ENCODE results near the gene RBM20. TPM values are rescaled to one million over a fixed set of nuclear protein-coding genes. Genes with fewer than 3 reads are reported as not detected.
"Not testable (repeated sequence)": the region's sequence is repeated elsewhere in the genome, so short reads cannot be mapped to it uniquely, and the experiment has no call there.

The RBM20 gene
- polyA plus RNA-seq, 1 donor = 0.96 TPM

- H3K9me3 ChIP-seq (ENCODE audit: control insufficient read depth, low read depth, low read length) = no peaks in the 10 kb centered on the region
- H3K27ac ChIP-seq (ENCODE audit: low read length) = no peak overlapping the region
- H3K4me1 ChIP-seq (ENCODE audit: control insufficient read depth, insufficient read depth, low read length) = peaks cover 59% of the 10 kb centered on the region
- H3K4me3 ChIP-seq (ENCODE audit: low read length) = no peak overlapping the region
- no peak for DNase-seq
- no peaks in the 10 kb centered on the region for H3K27me3 ChIP-seq (ENCODE audit: control insufficient read depth, insufficient read depth, low read length)
- WGBS (ENCODE audit: insufficient coverage, low lambda C conversion rate) = 87% methylated on average over 3 of the region's 6 CpGs
- H3K36me3 ChIP-seq (ENCODE audit: control insufficient read depth, insufficient read depth, low read length) = no peaks in the 10 kb centered on the region
These were observed 218.8 kb downstream of the RBM20 start for GRCh38 chr10:110862961-110863360.

GRCh38 chr10:110863361-110863760 lies 219.2 kb downstream of the RBM20 start:
- Histone ChIP-seq H3K4me3 (ENCODE audit: low read length) (no peak overlapping the region), H3K4me1 (ENCODE audit: control insufficient read depth, insufficient read depth, low read length) (peaks cover 55% of the 10 kb centered on the region), H3K36me3 (ENCODE audit: control insufficient read depth, insufficient read depth, low read length) (no peaks in the 10 kb centered on the region), H3K9me3 (ENCODE audit: control insufficient read depth, low read depth, low read length) (no peaks in the 10 kb centered on the region), H3K27me3 (ENCODE audit: control insufficient read depth, insufficient read depth, low read length) (no peaks in the 10 kb centered on the region), H3K27ac (ENCODE audit: low read length) (no peak overlapping the region)
- no peak for DNase-seq

- Histone ChIP-seq H3K27ac (ENCODE audit: low read length) (no peak overlapping the region), H3K9me3 (ENCODE audit: control insufficient read depth, low read depth, low read length) (no peaks in the 10 kb centered on the region), H3K36me3 (ENCODE audit: control insufficient read depth, insufficient read depth, low read length) (no peaks in the 10 kb centered on the region), H3K4me3 (ENCODE audit: low read length) (no peak overlapping the region), H3K4me1 (ENCODE audit: control insufficient read depth, insufficient read depth, low read length) (peaks cover 51% of the 10 kb centered on the region), H3K27me3 (ENCODE audit: control insufficient read depth, insufficient read depth, low read length) (no peaks in the 10 kb centered on the region)
- no CpG with 5 or more reads among the region's 2 CpGs for WGBS (ENCODE audit: insufficient coverage, low lambda C conversion rate)
- DNase-seq = no peak
These were observed 219.8 kb downstream of the RBM20 start for GRCh38 chr10:110863956-110864355.

GRCh38 chr10:110864662-110865140 lies 220.6 kb downstream of the RBM20 start:
- Histone ChIP-seq H3K27ac (ENCODE audit: low read length) (peak overlapping the region; percentile 75), H3K4me1 (ENCODE audit: control insufficient read depth, insufficient read depth, low read length) (peaks cover 44% of the 10 kb centered on the region), H3K4me3 (ENCODE audit: low read length) (no peak overlapping the region), H3K9me3 (ENCODE audit: control insufficient read depth, low read depth, low read length) (no peaks in the 10 kb centered on the region), H3K27me3 (ENCODE audit: control insufficient read depth, insufficient read depth, low read length) (no peaks in the 10 kb centered on the region), H3K36me3 (ENCODE audit: control insufficient read depth, insufficient read depth, low read length) (no peaks in the 10 kb centered on the region)
- DNase-seq = peak in 1 of 2 donors; percentile 65
- WGBS (ENCODE audit: insufficient coverage, low lambda C conversion rate) = no CpG with 5 or more reads among the region's 6 CpGs

GRCh38 chr10:110865186-110865808 lies 221.2 kb downstream of the RBM20 start:
- H3K27me3 ChIP-seq (ENCODE audit: control insufficient read depth, insufficient read depth, low read length) = no peaks in the 10 kb centered on the region
- peak in 1 of 2 donors; percentile 66 for DNase-seq
- peak overlapping the region; percentile 75 for H3K27ac ChIP-seq (ENCODE audit: low read length)
- no peaks in the 10 kb centered on the region for H3K9me3 ChIP-seq (ENCODE audit: control insufficient read depth, low read depth, low read length)
- peaks cover 38% of the 10 kb centered on the region for H3K4me1 ChIP-seq (ENCODE audit: control insufficient read depth, insufficient read depth, low read length)
- WGBS (ENCODE audit: insufficient coverage, low lambda C conversion rate) = 50% methylated on average over 1 of the region's 6 CpGs
- H3K36me3 ChIP-seq (ENCODE audit: control insufficient read depth, insufficient read depth, low read length) = no peaks in the 10 kb centered on the region
- H3K4me3 ChIP-seq (ENCODE audit: low read length) = no peak overlapping the region

- no peak overlapping the region for H3K4me3 ChIP-seq (ENCODE audit: low read length)
- no peaks in the 10 kb centered on the region for H3K36me3 ChIP-seq (ENCODE audit: control insufficient read depth, insufficient read depth, low read length)
- peak overlapping the region; percentile 75 for H3K27ac ChIP-seq (ENCODE audit: low read length)
- no peaks in the 10 kb centered on the region for H3K9me3 ChIP-seq (ENCODE audit: control insufficient read depth, low read depth, low read length)
- WGBS (ENCODE audit: insufficient coverage, low lambda C conversion rate) = 90% methylated on average over 2 of the region's 4 CpGs
- DNase-seq = no peak
- H3K27me3 ChIP-seq (ENCODE audit: control insufficient read depth, insufficient read depth, low read length) = no peaks in the 10 kb centered on the region
- H3K4me1 ChIP-seq (ENCODE audit: control insufficient read depth, insufficient read depth, low read length) = peaks cover 36% of the 10 kb centered on the region
These were observed 221.8 kb downstream of the RBM20 start for GRCh38 chr10:110865809-110866482.

- DNase-seq = not testable (repeated sequence)
These were observed 223.1 kb downstream of the RBM20 start for GRCh38 chr10:110867011-110867806.

GRCh38 chr10:110867807-110868465 lies 223.8 kb downstream of the RBM20 start:
- no peak for DNase-seq
- no peaks in the 10 kb centered on the region for H3K27me3 ChIP-seq (ENCODE audit: control insufficient read depth, insufficient read depth, low read length)

More at GRCh38 chr10:110867011-110867806, 223.1 kb downstream of the RBM20 start:
- H3K27ac ChIP-seq (ENCODE audit: low read length); H3K9me3 ChIP-seq (ENCODE audit: control insufficient read depth, low read depth, low read length); H3K27me3 ChIP-seq (ENCODE audit: control insufficient read depth, insufficient read depth, low read length); H3K36me3 ChIP-seq (ENCODE audit: control insufficient read depth, insufficient read depth, low read length); H3K4me3 ChIP-seq (ENCODE audit: low read length): not testable (repeated sequence)
- H3K4me1 ChIP-seq (ENCODE audit: control insufficient read depth, insufficient read depth, low read length) = peaks cover 35% of the 10 kb centered on the region
- WGBS (ENCODE audit: insufficient coverage, low lambda C conversion rate) = no CpG with 5 or more reads among the region's 8 CpGs

GRCh38 chr10:110868981-110869380 lies 224.8 kb downstream of the RBM20 start:
- Histone ChIP-seq H3K9me3 (ENCODE audit: control insufficient read depth, low read depth, low read length) (no peaks in the 10 kb centered on the region), H3K27me3 (ENCODE audit: control insufficient read depth, insufficient read depth, low read length) (no peaks in the 10 kb centered on the region), H3K4me1 (ENCODE audit: control insufficient read depth, insufficient read depth, low read length) (peaks cover 35% of the 10 kb centered on the region), H3K36me3 (ENCODE audit: control insufficient read depth, insufficient read depth, low read length) (no peaks in the 10 kb centered on the region), H3K27ac (ENCODE audit: low read length) (no peak overlapping the region), H3K4me3 (ENCODE audit: low read length) (no peak overlapping the region)
- no peak for DNase-seq
- no CpG with 5 or more reads among the region's 6 CpGs for WGBS (ENCODE audit: insufficient coverage, low lambda C conversion rate)

More at GRCh38 chr10:110867807-110868465, 223.8 kb downstream of the RBM20 start:
- Histone ChIP-seq H3K9me3 (ENCODE audit: control insufficient read depth, low read depth, low read length) (no peaks in the 10 kb centered on the region), H3K4me3 (ENCODE audit: low read length) (no peak overlapping the region), H3K27ac (ENCODE audit: low read length) (no peak overlapping the region), H3K36me3 (ENCODE audit: control insufficient read depth, insufficient read depth, low read length) (no peaks in the 10 kb centered on the region), H3K4me1 (ENCODE audit: control insufficient read depth, insufficient read depth, low read length) (peaks cover 35% of the 10 kb centered on the region)
- WGBS (ENCODE audit: insufficient coverage, low lambda C conversion rate) = no CpG with 5 or more reads among the region's 4 CpGs

- Histone ChIP-seq H3K4me1 (ENCODE audit: control insufficient read depth, insufficient read depth, low read length) (peaks cover 24% of the 10 kb centered on the region), H3K36me3 (ENCODE audit: control insufficient read depth, insufficient read depth, low read length) (peaks cover under 1% of the 10 kb centered on the region), H3K4me3 (ENCODE audit: low read length) (peak overlapping the region; percentile 94), H3K27ac (ENCODE audit: low read length) (peak overlapping the region; percentile 97), H3K9me3 (ENCODE audit: control insufficient read depth, low read depth, low read length) (no peaks in the 10 kb centered on the region), H3K27me3 (ENCODE audit: control insufficient read depth, insufficient read depth, low read length) (no peaks in the 10 kb centered on the region)
- no CpG with 5 or more reads among the region's 13 CpGs for WGBS (ENCODE audit: insufficient coverage, low lambda C conversion rate)
- no peak for DNase-seq
These were observed 226.7 kb downstream of the RBM20 start for GRCh38 chr10:110870823-110871297.
